Epithelial cell of esophagus (primary cell): ENCODE results near the gene AP1G2.

Source experiments
- DNase-seq: peaks from one replicate; pipeline ENCODE4 v3.0.0; 2010; ENCODE audit warnings: low read depth
- H3K4me3 ChIP-seq: 2 replicates; pipeline ENCODE4 v1.5.1; 2011; ENCODE audit warnings: mild to moderate bottlenecking, low read length, control low read depth
- CTCF ChIP-seq: IDR thresholded peaks from 2 replicates; pipeline ENCODE4 v1.5.1; 2011; ENCODE audit warnings: low read depth, mild to moderate bottlenecking, low read length, control low read depth, inconsistent platforms; ENCODE audit not compliant: insufficient read depth; ENCODE audit errors: missing control alignments

The AP1G2 gene

GRCh38 chr14:23546450-23547035 lies 21.0 kb downstream of the AP1G2 start:
- DNase-seq = no peak
- H3K4me3 ChIP-seq = no peak overlapping the region
- no peak for TF ChIP-seq CTCF

GRCh38 chr14:23545740-23546365 lies 21.7 kb downstream of the AP1G2 start:
- DNase-seq = no peak
- no peak overlapping the region for H3K4me3 ChIP-seq
- no peak for TF ChIP-seq CTCF

- no peak overlapping the region for H3K4me3 ChIP-seq
- DNase-seq = peak; percentile 11
- TF ChIP-seq CTCF = no peak
These were observed 22.8 kb downstream of the AP1G2 start for GRCh38 chr14:23544511-23545447.

- no peak overlapping the region for H3K4me3 ChIP-seq
- DNase-seq = no peak
- TF ChIP-seq CTCF = no peak
These were observed 24.2 kb downstream of the AP1G2 start for GRCh38 chr14:23543403-23543802.

GRCh38 chr14:23542261-23542660 lies 25.3 kb downstream of the AP1G2 start:
- no peak for DNase-seq
- no peak overlapping the region for H3K4me3 ChIP-seq
- TF ChIP-seq CTCF = no peak

- DNase-seq = no peak
- TF ChIP-seq CTCF = no peak
- H3K4me3 ChIP-seq = no peak overlapping the region
These were observed 27.5 kb downstream of the AP1G2 start for GRCh38 chr14:23540141-23540469.
